HepG2 (cell line): ENCODE data around the gene FTCD. TPM values are rescaled to one million over a fixed set of nuclear protein-coding genes. Genes with fewer than 3 reads are reported as not detected.

Experiments
- ATAC-seq: fragments of 200-7000 bp; cut with Tn5 transposase; 3 replicates; pipeline ENCODE4 v1.9.1; 2020; ENCODE audit warnings: mild to moderate bottlenecking, moderate library complexity
- BruUV-seq: library from RNA; stranded (reverse); fragments of 400-500 nt; replicated peaks from 2 replicates; lab custom pipeline; 2021; lab: Mats Ljungman, UMichigan
- CTCF ChIA-PET: fragments of 300-600 bp; formaldehyde crosslinking; extraction: SDS; loops from one replicate; lab custom pipeline; 2021; ENCODE audit warnings: low total read pairs, inconsistent platforms, low intra/inter-chr PET ratio; lab: Yijun Ruan, JAX
- POLR2A ChIA-PET: fragments of 350-600 bp; sonication (Branson Sonifier 250); formaldehyde crosslinking; loops from one replicate; lab custom pipeline; 2020; ENCODE audit warnings: antibody characterized with exemption, inconsistent platforms; lab: Yijun Ruan, JAX
- DNase-seq: peaks from one replicate; pipeline ENCODE4 v3.0.0-alpha.2; 2015; ENCODE audit warnings: low spot score
- FAIRE-seq: peaks from 3 replicates; lab custom pipeline; 2011; peaks lifted over from hg19 to GRCh38; lab: Jason Lieb, UNC
- H2AFZ ChIP-seq: one replicate; pipeline ENCODE4 v1.6.1; 2011; ENCODE audit warnings: low read length, inconsistent platforms
- H3K27ac ChIP-seq: fragments of 300-600 bp; 3 replicates; pipeline ENCODE4 v1.8.0; 2011; ENCODE audit warnings: mixed run types, mild to moderate bottlenecking, mixed read lengths, low read length, inconsistent platforms; ENCODE audit not compliant: insufficient read depth; ENCODE audit errors: extremely low read length
- H3K27me3 ChIP-seq, 2 experiments: fragments of 200-600 bp in 1 of 2; 2 replicates in 1 of 2; 3 replicates in 1 of 2; pipeline versions ENCODE4 v1.6.0 to v1.8.0; 2011; ENCODE audit warnings: low read length in 2 of 2, mild to moderate bottlenecking in 2 of 2, moderate library complexity in 2 of 2, inconsistent platforms in 1 of 2; ENCODE audit not compliant: insufficient read depth in 2 of 2, control insufficient read depth in 1 of 2
- H3K36me3 ChIP-seq, 2 experiments: fragments of 200-600 bp in 1 of 2; replicated peaks in 1 of 2; 2 replicates in 1 of 2; 3 replicates in 1 of 2; pipeline versions ENCODE4 v1.5.1 to v1.8.0; 2011; ENCODE audit warnings: low read length in 2 of 2, inconsistent platforms in 1 of 2; ENCODE audit not compliant: insufficient read depth in 2 of 2, control insufficient read depth in 1 of 2
- H3K4me1 ChIP-seq: 2 replicates; pipeline ENCODE4 v1.5.1; 2012; ENCODE audit warnings: low read length, inconsistent platforms; ENCODE audit not compliant: insufficient read depth
- H3K4me2 ChIP-seq: 2 replicates; pipeline ENCODE4 v1.6.0; 2011; ENCODE audit warnings: low read depth, low read length, inconsistent platforms
- H3K4me3 ChIP-seq, 3 experiments: fragments of 200-600 bp in 1 of 3; sonication (generic), shearing (Covaris generic) in 1 of 3; replicated peaks in 1 of 3; 2 replicates each; pipeline ENCODE4 v1.5.1; 2011 to 2016; ENCODE audit warnings: low read length in 3 of 3, inconsistent platforms in 2 of 3, low read depth in 2 of 3, mild to moderate bottlenecking in 2 of 3, control low read depth in 1 of 3, mixed read lengths in 1 of 3; ENCODE audit not compliant: insufficient read depth in 1 of 3
- H3K79me2 ChIP-seq: one replicate; pipeline ENCODE4 v1.6.1; 2011; ENCODE audit warnings: low read length, inconsistent platforms; ENCODE audit not compliant: insufficient read depth
- H3K9ac ChIP-seq: 2 replicates; pipeline ENCODE4 v1.6.0; 2011; ENCODE audit warnings: mild to moderate bottlenecking, low read depth, low read length, inconsistent platforms; ENCODE audit not compliant: insufficient read depth
- H3K9me3 ChIP-seq: 2 replicates; pipeline ENCODE4 v1.5.1; 2012; ENCODE audit warnings: mild to moderate bottlenecking, low read length
- H4K20me1 ChIP-seq: 2 replicates; pipeline ENCODE4 v1.6.0; 2011; ENCODE audit warnings: inconsistent platforms, mild to moderate bottlenecking, low read length, moderate library complexity; ENCODE audit not compliant: insufficient read depth
- FOXP4 ChIP-seq: sonication (generic); formaldehyde crosslinking; IDR thresholded peaks from 2 replicates; pipeline ENCODE4 v1.4.0; 2020; ENCODE audit warnings: missing genetic modification reagents
- MED13 ChIP-seq: sonication (generic); formaldehyde crosslinking; IDR thresholded peaks from 2 replicates; pipeline ENCODE4 v1.5.0; 2020; ENCODE audit warnings: missing genetic modification reagents
- SALL2 ChIP-seq: sonication (generic); formaldehyde crosslinking; IDR thresholded peaks from 2 replicates; pipeline ENCODE4 v1.8.1; 2023; ENCODE audit warnings: mild to moderate bottlenecking, missing genetic modification reagents, inconsistent platforms
- SSRP1 ChIP-seq: IDR thresholded peaks from 2 replicates; pipeline ENCODE4 v1.6.1; 2016; ENCODE audit warnings: control low read depth
- TBL1XR1 ChIP-seq: fragments of 150-350 bp; IDR thresholded peaks from 2 replicates; pipeline ENCODE4 v1.6.1; 2014; ENCODE audit warnings: borderline replicate concordance, low read length; ENCODE audit not compliant: partially characterized antibody
- ZBTB38 ChIP-seq: sonication (generic); formaldehyde crosslinking; IDR thresholded peaks from 2 replicates; pipeline ENCODE4 v1.5.1; 2020; ENCODE audit warnings: mild to moderate bottlenecking, missing genetic modification reagents
- ZNF740 ChIP-seq: sonication (generic); formaldehyde crosslinking; IDR thresholded peaks from 2 replicates; pipeline ENCODE4 v1.4.0; 2020; ENCODE audit warnings: missing genetic modification reagents
- ZNF790 ChIP-seq: sonication (generic); formaldehyde crosslinking; IDR thresholded peaks from 2 replicates; pipeline ENCODE4 v1.8.0; 2022; ENCODE audit warnings: missing genetic modification reagents, mild to moderate bottlenecking, borderline replicate concordance
- WGBS: methylation state at CpG from one replicate; pipeline ENCODE4 v1.1.6; 2017; ENCODE audit warnings: low lambda C conversion rate; 5-methylcytosine and 5-hydroxymethylcytosine counted together
- in situ Hi-C: cut with HindIII; loops from 2 replicates; pipeline ENCODE4 v1.10.0; 2017; ENCODE audit warnings: low pct_unique_long_range_greater_than_20kb; ENCODE audit not compliant: extremely low pct_ligation_motif_present
- intact Hi-C: fragments of 100-400 bp; cut with micrococcal nuclease; formaldehyde crosslinking; loops from one replicate; pipeline ENCODE4 v1.10.0; 2022; ENCODE audit not compliant: unreplicated experiment
- polyA plus RNA-seq, 8 experiments: library from polyadenylated mRNA; depleted of rRNA in 3 of 8; stranded (reverse) in 7 of 8; unstranded in 1 of 8; fragments of >200 nt; fragmentation: Illumina TruSeq in 4 of 8; extraction: Trizol in 4 of 8; gene quantifications; 2 replicates each; pipeline versions ENCODE4 v1.2.1 to v1.2.3, GENCODE V29; 2011 to 2016; ENCODE audit warnings: low read depth in 4 of 8, missing spikeins in 1 of 8, mixed read lengths in 1 of 8; ENCODE audit not compliant: insufficient read depth in 1 of 8
- total RNA-seq, 5 experiments: library from RNA; depleted of rRNA; stranded (reverse); fragments of >200 nt; fragmentation: Illumina TruSeq; extraction: Trizol; gene quantifications; 2 replicates each; pipeline ENCODE4 v1.2.3, GENCODE V29; 2016; ENCODE audit warnings: low read depth in 1 of 5

FTCD gene
- total and polyA plus RNA-seq, 2 of the 13 experiments (the other 11 are each of a cell fraction or from before 2014, with no cell fraction given): 75.7 to 105 TPM

- intact Hi-C loops: no loop called here
- POLR2A ChIA-PET: interaction anchor here (0.7 to 2.4 kb wide), 4 partner anchors 10 to 681 kb away, joined by 3 to 13 read pairs (median 3); no protein-coding TSS in a partner anchor
- Histone ChIP-seq H3K9ac (peak overlapping the region; percentile 86; the same call in 1 of the 2 replicates), H3K79me2 (peaks cover 23% of the 10 kb centered on the region), H4K20me1 (peaks cover 8% of the 10 kb centered on the region; the same call in 1 of the 2 replicates), H3K27ac (peak overlapping the region; percentile 83), H3K9me3 (no peaks in the 10 kb centered on the region), H2AFZ (no peak overlapping the region), H3K36me3 (peaks cover 2 to 16% of the 10 kb centered on the region in 2 experiments; a peak in 4 of 5 replicates), H3K27me3 (no peaks in the 10 kb centered on the region; a peak in 2 of 5 replicates), H3K4me3 (peak overlapping the region; percentile 84 to 97 (median 96); a peak in 5 of 6 replicates), H3K4me2 (peak overlapping the region; percentile 94), H3K4me1 (peaks cover 64% of the 10 kb centered on the region)
- no peak; the same call in 2 of the 3 replicates for ATAC-seq
- 100% methylated on average over 3 of the region's 18 CpGs for WGBS
- DNase-seq: no peak
- TF ChIP-seq ZBTB38 (CRISPR knock-in tag) (peak; percentile 32; the same call in 1 of the 2 replicates), FOXP4 (CRISPR knock-in tag) (0 out of 2 replicates have a peak, but pooled peaks have one; percentile 1), TBL1XR1 (no peak), ZNF790 (CRISPR knock-in tag) (no peak), MED13 (CRISPR knock-in tag) (peak; percentile 9; the same call in 1 of the 2 replicates), ZNF740 (peak; percentile 55; the same call in 1 of the 2 replicates), SALL2 (no peak), SSRP1 (CRISPR knock-in tag) (no peak)
- FAIRE-seq: no peak
- in situ Hi-C loops: no loop called here
- no TSS peak for BruUV-seq
- CTCF ChIA-PET: no interaction called here
Measured at GRCh38 chr21:46152927-46153246, 2.5 kb downstream of the FTCD start.
